CD4-positive, alpha-beta T cell treated with Interleukin-15 for 4 hours (primary cell): ENCODE data around the gene CTAGE8.
"Not testable (repeated sequence)": the region's sequence is repeated elsewhere in the genome, so short reads cannot be mapped to it uniquely, and the experiment has no call there.

Source experiments
- DNase-seq: peaks from one replicate; pipeline ENCODE4 v3.0.0-alpha.2; 2020; ENCODE audit warnings: low spot score

The CTAGE8 gene, protein sequence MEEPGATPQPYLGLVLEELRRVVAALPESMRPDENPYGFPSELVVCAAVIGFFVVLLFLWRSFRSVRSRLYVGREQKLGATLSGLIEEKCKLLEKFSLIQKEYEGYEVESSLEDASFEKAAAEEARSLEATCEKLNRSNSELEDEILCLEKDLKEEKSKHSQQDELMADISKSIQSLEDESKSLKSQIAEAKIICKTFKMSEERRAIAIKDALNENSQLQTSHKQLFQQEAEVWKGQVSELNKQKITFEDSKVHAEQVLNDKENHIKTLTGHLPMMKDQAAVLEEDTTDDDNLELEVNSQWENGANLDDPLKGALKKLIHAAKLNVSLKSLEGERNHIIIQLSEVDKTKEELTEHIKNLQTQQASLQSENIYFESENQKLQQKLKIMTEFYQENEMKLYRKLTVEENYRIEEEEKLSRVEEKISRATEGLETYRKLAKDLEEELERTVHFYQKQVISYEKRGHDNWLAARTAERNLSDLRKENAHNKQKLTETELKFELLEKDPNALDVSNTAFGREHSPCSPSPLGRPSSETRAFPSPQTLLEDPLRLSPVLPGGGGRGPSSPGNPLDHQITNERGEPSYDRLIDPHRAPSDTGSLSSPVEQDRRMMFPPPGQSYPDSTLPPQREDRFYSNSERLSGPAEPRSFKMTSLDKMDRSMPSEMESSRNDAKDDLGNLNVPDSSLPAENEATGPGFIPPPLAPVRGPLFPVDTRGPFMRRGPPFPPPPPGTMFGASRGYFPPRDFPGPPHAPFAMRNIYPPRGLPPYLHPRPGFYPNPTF

DNA sequence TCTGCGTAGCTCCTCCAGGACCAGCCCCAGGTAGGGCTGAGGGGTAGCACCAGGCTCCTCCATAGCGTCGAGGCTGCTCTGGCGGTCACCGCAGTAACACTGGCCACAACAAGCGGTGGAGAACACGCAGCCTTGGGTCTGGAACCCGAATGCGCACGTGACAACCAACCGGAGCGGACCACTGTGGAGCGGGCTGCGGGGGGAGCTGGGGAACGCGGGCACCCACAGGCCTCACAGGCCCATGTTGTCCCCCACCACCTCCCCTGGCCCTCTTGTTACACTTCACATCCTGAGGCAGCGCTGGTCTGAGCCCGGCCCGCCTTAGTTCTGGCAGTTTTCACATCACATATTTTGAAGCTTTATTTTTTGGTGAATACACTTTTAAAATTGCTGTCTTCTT, at the start of gene CTAGE8:
Gene CTAGE8, minus strand, starts transcription at position 101 of the 400 bp plus-strand sequence. Its CDS starts 38 bp downstream, at position 63.
- DNase-seq, result not testable (repeated sequence)

DNA sequence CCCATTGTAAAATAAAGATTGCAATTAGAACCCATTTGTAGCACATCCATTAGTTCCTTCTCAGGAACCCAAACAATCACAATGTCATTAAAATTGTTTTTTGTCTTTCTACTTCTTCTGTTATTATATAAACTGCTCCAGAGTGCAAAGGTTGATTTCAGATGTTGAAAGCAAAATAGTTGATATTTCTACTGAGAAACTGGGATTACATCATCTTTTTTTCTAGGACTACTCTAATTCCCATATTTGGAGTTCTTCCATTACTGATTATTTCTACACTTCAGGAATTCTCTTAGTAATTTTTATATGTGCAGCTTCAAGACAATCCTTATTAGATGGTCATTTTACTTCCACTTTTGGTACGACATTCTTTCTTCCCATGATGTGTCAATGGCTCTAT, 48.4 kb upstream of the CTAGE8 start:
- DNase-seq, result not testable (repeated sequence)

DNA sequence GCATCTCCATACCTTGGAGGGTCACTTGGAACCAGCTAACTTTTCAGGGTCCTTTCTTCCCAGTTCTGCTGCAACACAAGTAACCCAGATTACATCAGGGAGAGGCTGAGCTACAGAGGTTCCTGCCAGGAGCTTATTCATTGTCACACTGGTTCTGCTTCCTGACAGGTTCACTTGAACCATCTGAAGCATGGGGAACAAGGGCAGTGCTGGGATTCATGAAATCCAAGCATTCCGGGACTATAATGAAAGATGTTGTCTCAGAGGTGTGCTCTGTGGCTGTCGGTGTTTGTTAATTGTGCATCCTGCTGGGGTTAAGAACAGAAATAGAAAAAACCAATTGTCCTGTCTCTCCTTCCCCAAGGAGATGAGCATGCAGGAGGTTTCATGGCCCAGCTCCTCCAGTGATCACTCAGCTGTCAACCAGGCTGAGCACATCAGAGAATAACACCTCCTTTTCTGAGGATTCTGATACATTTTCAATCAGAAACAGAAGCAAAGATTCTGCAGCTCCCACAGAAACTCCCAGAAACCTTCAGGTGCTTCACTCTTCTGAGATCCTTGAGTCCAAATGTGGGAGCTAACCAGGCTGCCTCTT, 42.9 kb upstream of the CTAGE8 start, which contains the start of gene OR2A1:
Gene OR2A1, plus strand, starts transcription at position 548 of the 598 bp plus-strand sequence. CDS start 5,706 bp downstream, outside the sequence.
- not testable (repeated sequence) for DNase-seq

DNA sequence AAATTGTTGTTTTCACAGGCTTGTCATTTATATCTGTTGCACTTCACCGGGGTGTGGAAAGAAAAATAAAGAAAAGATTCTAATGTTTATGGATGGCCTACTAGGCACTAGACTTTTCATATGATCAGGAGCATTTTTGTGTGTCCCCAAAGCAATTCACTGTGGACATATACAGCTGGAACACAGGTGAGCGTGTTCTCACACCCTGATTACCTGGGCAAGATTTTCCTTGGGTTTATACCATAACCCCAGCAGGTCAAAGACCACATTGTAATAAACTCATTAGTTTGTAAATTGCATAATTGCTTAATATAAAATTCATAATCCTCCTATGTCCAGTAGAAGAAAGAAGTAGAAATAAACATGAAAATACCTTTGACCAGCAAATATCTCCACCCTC, 42.1 kb upstream of the CTAGE8 start:
- DNase-seq, result not testable (repeated sequence)

DNA sequence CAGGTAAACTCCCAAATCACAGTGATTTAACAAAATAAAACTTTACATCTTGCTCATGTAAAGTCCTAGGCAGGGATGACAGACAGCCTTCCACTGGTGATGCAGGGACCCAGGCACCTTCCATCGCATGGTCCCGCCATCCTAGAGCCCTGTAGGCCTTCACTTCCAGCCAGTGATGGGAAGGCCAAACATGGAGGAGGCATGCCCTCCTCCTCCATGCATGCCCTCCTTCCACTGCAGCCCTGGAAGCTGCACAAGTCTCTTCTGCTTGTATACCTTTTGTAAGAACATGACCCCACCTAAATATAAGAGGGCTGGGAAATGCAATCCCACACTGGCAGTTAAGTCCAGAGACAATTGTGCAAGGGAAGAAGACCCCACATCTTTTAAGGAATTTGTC, 40.6 kb upstream of the CTAGE8 start:
- not testable (repeated sequence) for DNase-seq

DNA sequence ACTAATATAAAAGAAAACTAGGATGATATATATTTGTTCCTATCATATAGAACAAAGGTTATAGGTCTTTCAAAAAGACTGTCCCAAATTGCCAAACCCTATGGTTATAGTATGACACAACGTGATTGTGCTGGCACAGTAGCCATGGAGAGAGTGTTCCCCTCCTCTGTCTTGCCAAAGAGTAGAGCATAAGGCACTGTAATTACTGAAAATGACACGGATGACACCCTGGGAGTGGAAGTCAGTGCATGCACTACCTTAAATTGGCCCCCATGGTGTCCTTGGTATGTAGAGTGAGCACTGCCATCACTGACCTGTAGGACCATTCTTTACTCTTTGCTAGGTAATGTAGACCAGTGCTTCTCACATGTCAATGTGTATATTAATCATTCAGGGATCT, 36.1 kb upstream of the CTAGE8 start:
- DNase-seq, result not testable (repeated sequence)

DNA sequence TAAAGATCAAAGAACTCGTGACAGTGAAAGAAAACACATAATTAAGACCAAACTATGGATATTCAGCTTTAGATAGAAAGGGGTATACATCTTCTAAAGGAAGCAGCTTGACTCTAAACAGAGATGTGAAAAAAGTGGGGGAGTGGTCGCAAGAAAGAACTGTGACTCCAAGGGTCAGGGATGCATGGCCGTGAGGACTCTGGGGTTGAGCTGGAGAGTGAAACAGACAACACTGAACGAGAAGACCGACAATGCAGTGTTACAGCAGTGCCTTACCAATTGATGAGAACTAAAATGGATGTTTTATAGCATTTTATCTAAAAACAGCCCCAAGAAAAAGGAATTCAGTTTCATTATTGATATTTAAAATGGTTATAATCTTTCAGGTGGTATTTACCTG, 34.5 kb upstream of the CTAGE8 start:
- not testable (repeated sequence) for DNase-seq

DNA sequence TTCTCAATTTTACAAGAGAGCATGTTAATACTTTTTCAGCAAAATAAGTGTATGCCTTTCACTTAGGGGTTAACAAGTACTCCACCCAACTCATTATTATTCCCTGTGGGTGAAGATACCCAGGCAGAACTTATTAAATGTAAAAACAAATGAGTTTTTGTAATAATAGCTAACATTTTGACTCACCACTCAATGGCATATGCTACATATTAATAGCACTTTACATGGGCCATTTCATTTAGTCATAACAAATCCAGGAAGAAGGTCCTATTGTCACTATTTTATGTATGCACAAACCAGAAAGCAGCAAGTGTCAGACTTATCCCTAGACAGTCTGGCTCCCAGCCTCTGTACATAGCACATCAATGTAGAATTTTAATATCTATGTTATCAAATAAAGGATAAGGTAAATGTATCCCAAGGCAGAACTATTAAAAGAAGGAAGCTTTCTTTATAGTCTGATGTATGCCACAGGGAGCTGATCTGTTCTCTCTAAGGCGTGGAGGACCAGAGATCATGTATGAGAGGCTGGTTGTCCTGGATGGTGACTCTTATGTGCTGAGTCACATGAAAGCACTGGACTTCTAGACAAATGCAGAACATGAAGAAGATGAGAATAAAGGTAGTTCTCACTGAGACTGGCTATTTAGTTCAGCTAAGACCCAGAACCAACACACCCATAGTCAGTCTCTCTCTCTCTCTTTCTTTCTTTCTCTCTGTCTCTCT, 33.7 kb upstream of the CTAGE8 start:
- DNase-seq, result not testable (repeated sequence)

DNA sequence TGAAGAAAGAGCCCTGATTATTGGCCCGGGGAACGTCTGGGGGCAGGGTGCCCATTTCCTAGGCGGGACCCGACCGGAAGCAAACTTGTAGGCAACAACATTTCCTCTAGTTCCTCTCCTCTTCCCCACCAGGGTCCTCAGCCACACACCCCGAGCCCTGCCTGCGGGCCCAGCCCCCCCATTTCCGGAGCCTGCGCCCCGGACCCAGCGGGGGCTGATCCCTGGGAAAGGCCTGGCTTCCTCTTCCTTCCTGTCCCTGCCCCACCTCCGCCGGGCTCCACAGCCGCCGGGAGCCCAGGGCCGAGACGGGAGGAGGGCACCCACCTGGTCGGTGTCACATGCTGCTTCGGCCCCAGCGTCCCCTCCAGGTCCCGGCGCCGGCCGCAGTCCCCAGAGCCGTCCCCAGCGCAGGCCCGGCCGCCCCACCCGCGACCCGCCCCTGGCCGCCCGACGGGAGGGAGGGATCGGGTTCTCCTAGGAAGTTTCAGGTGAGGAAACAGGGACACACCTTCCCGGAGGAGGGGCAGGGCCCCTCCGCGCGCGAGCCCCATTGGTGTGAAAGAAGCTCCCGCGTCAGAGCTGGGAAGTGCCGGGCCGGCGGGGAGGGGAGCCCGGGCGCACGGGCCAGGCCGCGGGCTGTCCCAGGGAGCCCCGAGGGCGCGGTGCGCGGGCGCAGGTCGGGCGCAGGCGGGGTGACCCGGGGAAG, 24.9 kb upstream of the CTAGE8 start:
- not testable (repeated sequence) for DNase-seq

DNA sequence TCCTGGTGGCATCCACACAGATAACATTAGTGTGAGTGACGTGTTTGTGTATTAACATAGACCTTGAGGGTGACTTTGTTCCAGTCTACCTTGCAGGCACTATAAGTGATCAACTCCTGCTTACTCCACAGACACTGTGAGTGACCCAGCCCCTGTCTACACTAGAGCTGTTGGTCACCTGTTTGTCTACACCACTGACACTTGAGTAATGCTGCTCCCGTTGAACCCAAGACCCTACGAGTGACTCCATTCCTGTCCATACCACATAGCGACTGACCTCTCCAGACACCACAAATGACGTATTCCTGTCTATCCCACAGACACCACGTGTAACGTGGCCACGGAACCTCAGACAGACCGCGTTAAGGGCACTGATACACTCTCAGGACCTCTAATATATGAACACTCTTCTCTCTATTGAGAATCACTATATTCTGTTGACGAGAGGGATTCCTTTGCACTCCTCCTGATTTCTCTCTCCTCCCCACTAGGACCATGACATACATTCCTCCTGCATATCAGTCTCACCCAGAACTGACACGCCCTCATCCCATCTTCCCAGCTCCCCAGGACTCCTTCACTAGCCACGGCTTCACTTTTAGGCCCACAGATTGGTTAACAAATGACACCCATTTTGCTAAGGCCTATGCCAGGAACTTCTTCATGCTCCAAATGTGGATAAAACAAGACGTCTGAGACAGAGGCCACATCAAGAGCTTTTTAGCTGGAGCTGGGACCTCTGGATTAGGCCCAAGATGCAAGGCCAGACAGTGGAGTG, 23.5 kb upstream of the CTAGE8 start:
- DNase-seq, result not testable (repeated sequence)

DNA sequence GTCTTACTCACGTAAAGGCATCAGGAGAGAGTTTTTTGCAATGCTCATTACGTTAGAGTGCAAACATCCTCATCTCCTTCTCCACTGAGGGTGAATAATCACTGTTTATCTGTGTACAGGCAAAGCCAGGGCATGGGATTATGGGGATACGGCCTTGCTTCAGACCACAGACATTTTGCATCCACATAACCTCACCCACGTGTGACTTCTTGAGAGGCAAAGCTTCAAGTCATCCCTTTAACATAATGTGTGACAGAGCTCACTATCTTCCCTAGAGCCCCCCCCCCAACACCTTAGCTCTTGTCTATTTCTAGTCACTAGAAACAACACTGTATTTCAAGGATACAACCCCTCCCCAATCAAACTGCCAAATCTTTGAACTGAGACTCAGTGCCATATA, 22.5 kb upstream of the CTAGE8 start:
- not testable (repeated sequence) for DNase-seq

DNA sequence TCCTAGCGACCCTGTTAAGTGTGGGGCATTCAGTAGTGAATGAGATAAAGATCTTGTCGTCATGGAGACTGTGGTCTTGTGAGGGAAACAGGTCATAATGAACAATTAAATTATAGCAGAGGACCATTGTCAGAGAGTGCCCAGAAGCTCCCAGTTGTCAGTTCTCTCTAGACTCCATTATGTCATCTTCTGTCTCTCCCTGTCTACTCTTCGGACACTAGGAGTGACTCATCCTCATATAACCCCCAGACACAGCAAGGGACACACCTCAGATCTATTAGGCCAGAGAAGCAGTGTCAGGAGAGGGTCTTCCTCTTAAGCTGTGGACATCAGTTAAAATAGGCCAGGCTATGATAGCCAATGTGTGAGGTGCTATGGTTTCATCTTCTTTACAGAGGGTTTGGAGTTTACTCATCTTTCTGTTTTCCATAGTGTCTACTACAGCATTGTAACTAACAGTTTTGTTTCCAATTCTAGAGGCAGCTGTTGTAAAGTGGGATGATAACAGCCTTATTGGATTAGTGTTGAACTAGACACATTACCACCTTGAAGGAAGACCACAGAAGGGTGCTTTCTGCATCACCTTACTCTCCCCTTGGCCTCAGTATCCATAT, 18.2 kb upstream of the CTAGE8 start:
- not testable (repeated sequence) for DNase-seq

DNA sequence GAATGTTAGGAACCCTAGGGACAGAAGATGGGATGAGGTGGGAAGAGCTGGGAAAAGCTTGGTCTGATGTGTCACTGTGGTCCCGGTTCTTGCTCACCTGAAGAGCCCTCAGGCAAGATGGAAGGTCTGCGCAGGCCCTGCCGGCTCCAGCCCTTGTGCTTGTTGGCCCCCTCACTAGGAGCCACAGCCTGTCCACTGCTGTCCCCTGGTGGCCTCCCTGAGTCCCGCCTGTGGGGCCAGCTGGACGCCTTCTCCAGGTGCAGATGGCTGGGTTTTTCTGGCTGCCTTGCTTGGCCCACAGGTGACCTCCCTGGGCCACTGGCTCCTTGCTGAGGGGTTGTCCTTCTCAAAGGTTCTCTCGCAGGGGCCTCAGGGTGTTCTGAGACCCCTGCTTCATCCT, 14.6 kb upstream of the CTAGE8 start:
- not testable (repeated sequence) for DNase-seq

DNA sequence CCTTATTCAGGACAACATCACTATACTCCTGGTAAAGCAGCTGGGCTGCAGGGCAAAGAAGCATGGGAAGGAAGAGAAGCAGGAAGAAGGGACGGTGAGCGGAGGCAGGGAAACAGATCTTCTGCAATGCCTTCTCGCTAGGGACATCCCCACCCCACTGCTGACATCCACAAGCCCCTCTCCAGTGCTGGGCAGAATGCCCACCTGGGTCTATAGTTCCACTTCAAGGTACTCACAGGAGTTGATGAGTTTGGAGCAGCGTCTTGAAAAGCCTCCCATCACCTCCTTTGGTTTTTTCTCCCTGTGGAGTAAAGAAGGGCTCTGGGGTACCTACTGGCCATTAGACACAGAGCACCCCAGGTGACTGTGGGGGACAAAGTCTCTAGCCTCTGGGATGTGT, 13.4 kb upstream of the CTAGE8 start:
- DNase-seq, result not testable (repeated sequence)

DNA sequence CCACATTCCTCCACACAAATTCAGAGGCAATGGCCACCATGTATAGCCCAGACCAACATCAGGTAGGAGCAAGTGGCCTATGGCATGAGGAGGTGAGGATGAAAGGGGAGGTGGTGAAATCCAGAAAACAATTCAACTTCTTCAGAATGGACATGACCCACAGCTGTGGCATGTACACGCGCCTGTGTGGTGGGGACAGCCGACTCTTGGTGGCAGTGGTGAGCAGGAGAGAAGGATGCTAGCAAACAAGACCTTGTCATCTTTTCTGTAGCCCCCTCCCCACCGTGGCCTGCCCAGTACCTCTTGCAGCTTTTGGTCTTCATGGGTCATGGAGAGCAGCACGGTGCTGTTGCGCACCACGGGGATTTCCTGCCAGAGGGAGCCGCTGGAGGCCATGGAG, 12.9 kb upstream of the CTAGE8 start:
- DNase-seq, result not testable (repeated sequence)

DNA sequence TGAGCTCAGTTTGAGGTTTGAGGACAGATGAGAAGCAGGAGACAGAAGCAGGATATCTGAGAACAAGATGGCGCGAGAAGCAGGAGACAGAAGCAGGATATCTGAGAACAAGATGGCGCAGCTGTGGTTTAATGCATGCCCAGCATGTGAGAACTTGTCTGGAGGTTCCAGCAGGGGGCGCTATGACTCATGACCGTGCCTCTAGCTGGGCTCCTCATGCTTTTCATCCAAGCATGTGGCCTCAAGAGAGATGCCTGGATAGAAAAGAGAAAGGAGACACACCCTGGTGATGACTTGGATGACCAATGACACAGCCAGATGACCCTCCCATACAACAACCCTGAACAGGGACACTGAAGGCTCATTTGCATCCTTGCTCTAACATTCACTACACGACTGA, 10.9 kb upstream of the CTAGE8 start:
- not testable (repeated sequence) for DNase-seq

DNA sequence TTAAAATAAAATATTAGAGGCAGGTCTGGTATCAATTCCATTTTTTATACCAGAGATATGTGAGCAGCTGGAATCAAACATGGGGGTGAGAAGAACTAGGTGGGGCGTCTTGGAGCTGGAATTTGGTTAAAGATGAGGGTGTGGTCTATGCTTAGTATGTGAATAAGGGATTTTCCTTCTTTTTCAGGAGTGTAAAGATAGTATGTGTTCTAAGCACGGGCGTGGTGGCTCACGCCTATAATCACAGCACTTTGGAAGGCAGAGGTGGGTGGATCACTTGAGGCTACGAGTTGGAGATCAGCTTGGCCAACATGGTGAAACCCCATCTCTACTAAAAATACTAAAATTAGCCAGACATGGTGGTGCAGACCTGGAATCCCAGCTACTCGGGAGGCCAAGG, 6.2 kb upstream of the CTAGE8 start:
- not testable (repeated sequence) for DNase-seq

DNA sequence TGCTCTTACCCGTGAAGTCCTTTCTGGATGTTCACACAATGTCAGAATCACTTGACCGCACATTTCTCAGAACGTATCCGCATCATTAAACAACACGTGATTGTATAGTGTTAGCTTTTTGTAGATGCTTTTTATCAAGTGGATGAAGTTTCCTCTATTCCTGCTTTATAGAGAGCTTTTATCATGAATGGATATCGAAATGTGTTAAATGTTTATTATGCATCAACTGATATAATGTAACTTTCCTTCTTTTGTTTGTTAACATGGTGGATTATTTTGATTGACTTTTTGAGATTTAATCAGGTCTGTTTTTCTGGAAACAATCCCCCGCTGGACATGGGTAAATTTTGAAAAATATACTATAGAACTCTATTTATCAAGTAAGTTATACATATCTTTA, 4.4 kb downstream of the CTAGE8 start, which contains the start of gene OR2A7:
Gene OR2A7, minus strand, starts transcription at position 101 of the 400 bp plus-strand sequence. CDS start 5,164 bp downstream, outside the sequence.
- not testable (repeated sequence) for DNase-seq

DNA sequence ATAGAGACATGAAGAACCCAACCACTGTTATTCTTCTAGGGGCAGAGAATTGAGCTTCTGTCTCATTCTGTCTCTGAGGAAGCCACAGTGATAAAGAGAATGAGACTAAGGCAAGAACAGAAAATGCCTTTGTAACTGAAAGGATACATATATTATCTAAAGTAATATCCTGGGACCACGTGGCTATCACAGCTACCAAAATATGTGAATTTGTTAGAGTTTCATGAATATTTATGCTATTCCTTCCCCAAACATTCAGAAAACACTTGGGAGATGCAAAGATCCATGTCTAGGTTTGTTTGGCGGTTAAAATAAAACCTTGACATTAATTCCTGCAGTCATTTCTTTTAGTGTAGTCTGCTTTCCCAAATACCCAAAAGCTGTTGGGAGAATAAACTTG, 7.0 kb downstream of the CTAGE8 start:
- DNase-seq, result not testable (repeated sequence)

DNA sequence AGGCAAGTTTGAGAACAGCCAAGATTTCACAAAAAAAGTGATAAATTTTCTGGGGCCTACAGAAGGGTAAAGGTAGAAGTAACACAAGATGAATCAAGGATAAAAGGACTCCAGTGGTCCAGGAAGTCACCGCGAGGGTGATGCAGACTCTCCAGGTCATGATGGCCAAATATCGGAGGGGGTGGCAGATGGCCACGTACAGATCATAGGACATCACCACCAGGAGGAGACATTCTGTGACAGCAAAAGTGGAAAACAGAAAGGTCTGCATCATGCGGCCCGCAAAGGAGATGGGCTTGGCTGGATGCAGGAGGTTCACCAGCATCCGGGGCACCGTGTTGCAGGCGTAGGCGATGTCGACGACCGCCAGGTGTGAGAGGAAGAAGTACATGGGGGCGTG, 10.0 kb downstream of the CTAGE8 start:
- DNase-seq, result not testable (repeated sequence)
